Stimulated activated CD8-positive, alpha-beta memory T cell treated with anti-CD3 and anti-CD28 coated beads, Interleukin-2, amount 100 ng/mL, for 48 hours (primary cell): Measurements from ENCODE around the gene CCDC191.

ENCODE experiments used
- DNase-seq, 2 donors: peaks; one replicate each; pipeline ENCODE4 v3.0.0-alpha.2; 2020; ENCODE audit warnings: low read depth in 2 of 2

Gene CCDC191, protein sequence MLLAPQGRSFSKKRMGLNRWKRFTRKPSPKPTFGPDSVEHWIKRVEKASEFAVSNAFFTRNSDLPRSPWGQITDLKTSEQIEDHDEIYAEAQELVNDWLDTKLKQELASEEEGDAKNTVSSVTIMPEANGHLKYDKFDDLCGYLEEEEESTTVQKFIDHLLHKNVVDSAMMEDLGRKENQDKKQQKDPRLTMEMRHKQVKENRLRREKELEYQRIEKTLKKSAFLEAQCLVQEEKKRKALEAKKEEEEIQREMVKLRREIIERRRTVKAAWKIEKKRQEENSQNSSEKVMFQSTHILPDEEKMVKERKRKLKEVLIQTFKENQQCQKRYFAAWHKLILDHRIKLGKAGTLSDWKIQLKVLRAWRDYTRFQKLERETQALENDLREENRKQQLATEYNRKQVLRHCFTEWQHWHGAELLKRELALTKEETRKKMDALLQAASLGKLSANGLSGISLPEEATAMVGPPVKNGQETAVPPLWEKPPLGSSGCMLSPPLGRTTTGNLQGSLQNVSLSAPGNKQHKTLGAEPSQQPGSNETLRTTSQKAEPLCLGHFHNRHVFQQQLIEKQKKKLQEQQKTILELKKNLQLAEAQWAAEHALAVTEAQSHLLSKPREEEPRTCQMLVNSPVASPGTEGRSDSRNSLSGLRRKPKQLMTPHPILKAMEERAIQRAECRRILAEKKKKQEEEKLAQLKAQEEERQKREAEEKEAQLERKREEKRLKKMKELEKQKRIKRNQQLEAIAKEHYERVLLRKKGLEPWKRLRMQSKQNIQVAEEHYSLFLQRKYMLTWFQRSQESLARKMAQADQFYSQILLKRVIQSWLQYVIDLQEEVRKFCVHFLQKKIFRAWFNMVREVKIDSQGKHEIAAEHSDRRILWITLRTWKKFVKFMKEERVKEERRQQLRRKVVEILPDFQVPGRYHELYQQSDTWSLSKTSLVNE

DNA sequence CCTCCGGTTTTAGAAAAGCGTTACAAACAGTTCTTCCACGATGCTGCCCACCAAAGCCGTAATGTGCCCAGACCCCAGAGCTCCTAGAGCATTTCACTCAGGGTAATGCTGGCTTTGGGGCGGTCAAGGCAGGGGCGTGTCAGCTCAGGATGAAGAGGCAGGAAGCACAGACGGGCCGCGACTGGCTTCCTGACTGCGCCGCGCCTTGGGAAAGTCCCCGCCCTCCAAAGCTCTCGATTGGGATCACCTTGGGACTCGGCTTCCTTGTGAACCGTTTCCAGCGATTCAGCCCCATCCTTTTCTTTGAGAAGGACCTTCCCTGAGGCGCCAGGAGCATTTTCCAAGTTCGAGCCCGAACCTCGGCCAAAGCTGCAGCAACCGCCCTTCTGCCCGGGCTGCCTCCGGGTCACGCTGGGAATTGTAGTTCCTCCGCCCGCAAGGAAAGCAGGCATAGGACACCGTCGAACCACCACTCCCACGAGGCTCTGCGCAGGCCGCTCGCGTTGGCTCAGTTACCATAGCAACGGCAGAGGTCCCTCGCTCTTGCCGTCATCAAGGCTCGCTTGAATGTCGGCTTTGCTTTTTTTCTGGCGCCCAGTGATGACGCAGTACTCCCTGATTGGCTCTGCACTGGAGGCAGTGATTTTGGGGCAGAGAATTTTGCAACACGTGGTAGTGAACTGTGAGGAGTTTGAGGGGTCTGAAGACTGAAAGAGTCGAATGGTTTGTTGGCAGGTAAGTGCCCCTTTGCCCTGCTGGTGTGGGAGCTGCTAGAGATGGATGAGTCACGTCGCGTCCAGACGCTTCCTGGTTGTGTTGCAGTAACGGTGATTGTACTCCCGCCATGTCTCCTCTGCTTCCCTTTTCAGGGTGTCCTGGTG is at the start of gene CCDC191, which contains the start of gene QTRT2:
Gene CCDC191 (minus strand): TSS at position 397 of the 881 bp plus-strand sequence. CDS start 60 bp downstream, at position 337.
Gene QTRT2 (plus strand): TSS at position 608 of the 881 bp plus-strand sequence. CDS start 8,521 bp downstream, outside the sequence.
- DNase-seq = peak; percentile 91 to 97

DNA sequence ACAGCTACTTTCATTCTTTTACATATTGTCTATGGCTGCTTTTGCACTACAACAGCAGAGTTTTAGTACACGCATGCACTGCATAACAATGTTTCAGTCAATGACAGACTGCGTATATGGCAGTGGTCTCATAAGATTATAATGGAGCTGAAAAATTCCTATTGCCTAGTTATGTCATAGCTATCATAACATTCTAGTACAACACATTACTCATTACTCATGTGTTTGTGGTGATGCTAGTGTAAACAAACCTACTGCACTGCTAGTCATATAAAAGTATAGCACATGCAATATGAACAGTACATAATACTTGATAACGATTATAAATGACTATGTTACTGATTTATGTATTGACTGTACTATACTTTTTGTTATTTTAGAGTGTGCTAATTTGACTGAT is 48.1 kb upstream of the CCDC191 start:
- no peak for DNase-seq

DNA sequence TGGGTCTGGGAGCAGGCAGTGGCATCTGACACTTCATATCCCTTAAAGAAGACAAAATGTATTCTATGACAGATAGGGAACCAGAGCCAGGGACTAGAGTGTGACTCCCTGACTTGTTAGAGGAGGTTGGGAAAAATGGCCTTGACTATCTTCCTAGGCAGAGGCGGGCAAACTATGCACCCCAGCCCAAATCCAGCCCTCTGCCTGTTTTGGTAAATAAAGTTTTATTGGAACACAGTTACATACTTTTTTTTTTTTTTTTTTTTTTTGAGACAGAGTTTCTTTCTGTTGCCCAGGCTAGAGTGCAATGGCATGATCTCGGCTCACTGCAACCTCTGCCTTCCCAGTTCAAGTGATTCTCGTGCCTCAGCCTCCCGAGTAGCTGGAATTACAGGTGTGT is 47.5 kb upstream of the CCDC191 start:
- no peak for DNase-seq

DNA sequence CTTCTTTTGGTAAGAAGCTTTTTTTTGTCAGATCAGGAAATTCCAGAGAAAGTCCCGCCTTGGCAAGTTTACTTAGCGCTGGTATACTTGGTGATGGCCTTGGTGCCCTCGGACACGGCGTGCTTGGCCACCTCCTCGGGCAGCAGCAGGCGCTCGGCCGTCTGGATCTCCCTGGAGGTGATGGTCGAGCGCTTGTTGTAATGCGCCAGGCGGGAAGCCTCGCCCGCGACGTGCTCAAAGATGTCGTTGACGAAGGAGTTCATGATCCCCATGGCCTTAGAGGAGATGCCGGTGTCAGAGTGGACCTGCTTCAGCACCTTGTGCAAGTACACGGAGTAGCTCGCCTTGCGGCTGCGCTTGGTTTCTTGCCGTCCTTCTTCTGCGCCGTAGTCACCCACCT is 46.9 kb upstream of the CCDC191 start:
- no peak for DNase-seq

DNA sequence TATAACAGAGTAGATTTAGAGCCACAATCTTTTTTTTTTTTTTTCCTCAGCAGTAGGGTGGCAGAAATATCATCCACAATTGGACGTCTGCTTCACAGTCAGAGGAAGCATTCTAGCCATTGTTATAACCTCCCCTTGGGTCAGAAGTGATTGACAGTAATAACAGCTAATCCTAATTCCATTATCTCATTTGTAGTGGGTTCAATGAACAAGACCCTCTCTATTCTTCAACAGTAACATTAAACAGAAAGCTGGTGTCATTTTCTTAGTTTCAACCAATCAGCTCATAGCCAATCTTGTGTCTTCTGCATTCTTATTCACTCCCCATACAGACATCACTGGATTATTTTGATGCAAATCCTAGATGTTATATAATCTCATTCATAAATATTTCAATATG is 44.8 kb upstream of the CCDC191 start:
- no peak for DNase-seq

DNA sequence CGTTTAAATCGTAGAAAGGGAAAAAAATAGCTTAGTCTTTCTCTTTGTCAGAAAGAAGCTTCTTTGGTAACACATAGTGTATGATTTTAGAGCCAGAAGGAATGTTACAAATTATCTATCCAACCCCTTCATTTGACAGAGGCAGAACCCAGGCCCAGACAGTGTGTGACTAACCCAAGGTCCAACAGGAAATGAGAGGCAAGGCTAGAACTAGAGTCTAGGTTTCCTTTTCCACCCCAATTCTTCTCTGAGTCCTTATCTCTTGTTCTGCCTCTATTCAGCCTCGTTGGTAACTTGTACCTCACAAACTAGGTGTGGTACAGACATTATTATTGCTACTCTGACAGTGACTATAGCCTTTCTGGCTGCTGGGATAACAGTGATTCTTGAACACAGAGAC is 39.5 kb upstream of the CCDC191 start:
- no peak for DNase-seq

DNA sequence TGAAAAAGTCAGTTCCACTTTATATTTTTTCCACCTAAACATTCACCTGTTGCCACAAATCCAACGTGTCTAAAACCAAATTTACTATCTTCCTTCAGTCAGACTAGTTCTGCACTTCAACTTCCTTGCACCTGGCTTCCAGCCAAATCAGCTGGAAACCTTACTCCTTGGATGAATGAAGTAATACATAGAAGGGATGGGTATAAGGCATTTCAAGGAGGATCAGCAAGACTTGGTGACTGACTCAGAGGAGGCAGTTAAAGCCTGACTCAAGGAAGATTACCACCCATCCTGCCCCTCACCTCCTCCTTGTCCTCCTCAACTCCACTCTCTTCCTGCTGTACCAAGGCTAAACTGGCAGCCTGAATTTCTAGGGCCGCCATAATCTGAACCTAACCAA is 37.3 kb upstream of the CCDC191 start:
- DNase-seq = no peak

DNA sequence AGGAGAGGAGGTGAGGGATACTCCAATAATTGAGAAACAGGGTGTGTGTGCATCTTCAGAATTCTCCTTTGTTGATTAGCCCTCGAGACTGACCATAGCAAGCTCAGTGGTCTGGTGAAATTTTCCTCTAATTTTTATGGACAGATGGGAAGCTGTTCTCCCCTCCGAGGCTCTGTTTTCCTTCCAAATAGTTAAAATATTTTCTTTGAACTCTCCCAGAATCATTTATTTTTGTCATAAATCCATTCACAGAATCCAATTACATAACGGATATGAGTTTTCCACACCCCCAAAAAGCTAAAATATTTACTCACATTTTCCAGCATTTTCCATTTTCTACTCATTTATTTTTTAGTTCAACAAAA is 36.7 kb upstream of the CCDC191 start:
- DNase-seq = no peak

DNA sequence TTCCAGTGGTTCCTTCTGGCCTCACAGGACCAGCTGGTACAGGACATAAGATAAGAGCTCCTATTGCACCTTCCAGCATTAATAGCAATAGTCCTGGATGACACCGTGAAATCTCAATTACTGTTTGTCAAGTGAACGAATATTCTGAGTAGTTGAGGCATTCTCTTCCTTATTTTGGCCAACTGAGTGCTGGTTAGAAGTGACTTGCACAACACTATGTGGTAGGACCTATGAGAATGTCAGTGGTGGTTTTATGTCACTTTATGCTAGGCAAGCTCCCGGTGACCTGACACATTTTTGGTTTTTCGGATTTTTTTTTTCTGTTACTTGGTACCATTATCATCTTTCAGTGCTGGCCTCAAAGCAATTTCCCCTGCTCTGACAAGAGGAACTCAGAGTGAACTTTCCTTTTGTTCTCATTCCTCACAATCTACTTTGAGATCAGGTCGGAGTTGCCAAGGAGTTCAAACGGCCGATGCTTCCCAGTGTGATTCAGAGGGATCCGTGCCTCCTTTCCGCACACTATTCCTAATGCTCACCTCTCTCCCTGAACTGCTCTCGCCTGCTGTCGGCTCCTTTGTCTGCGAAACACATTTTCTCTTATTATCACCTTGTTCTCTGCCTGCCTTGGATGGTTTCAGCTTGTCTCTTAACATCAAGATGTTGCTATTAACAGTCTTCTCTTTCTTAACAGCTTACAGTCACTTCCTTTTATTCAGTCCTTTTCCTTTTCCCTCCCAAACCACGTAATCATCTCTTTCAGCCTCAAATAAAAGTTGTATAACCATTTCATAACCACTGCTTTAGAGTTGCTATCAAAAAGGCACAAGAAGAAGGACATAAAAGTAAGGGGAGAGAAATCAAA is 36.1 kb upstream of the CCDC191 start:
- no peak for DNase-seq

DNA sequence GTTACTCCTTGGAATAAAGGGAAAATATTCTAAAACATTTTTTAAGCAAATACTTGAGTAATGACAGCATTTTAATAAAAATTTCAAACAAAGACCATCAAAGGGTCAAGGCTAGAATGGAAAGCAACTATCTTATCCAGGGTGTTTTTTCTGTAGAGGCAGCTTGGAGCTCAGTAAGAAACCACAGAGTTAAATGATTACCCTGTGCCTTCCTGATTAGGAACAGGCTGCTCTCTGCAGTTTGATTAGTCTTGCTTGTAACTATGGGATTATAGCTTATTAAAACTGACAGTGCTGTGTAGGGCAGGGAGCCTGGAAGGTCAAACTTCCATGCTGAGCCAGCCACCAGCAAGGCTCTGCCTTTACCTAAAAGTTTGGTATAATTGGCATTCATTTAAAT is 33.3 kb upstream of the CCDC191 start:
- DNase-seq = no peak

DNA sequence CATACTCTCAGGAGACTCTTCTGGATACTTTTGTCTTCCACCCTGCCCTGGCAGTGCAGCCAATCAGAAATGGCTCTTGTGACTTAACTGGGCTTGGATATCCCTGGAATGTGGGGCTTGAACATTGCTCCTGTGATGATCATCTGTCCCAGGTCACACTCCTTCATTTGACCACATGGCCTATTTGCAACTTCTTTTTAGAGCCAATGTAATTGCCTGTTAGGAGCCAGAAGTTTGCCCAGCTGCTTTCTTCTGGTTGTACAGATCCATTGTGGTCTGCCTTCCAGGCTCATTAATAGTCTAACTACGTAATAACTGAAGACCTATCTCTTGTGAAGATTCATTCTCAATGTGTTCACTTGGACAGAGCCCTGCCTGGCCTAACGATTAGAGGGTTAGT is 30.0 kb upstream of the CCDC191 start:
- no peak for DNase-seq

DNA sequence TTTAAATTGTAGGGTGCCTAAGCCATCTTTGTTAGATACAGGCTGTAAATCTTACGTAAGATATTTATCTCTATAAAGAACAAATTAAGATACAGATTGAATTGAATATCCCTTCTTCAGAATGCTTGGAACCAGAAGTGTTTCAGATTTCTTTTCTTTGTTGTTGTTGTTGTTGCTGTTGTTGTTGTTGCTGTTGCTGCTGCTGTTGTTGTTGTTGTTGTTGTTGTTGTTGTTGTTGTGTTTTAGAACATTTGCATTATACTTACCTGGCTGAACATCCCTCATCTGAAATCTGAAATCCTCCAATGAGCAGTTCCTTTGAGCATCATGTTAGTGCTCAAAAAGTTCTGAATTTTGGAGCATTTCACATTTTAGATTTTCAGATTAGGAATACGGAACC is 26.8 kb upstream of the CCDC191 start:
- no peak for DNase-seq

DNA sequence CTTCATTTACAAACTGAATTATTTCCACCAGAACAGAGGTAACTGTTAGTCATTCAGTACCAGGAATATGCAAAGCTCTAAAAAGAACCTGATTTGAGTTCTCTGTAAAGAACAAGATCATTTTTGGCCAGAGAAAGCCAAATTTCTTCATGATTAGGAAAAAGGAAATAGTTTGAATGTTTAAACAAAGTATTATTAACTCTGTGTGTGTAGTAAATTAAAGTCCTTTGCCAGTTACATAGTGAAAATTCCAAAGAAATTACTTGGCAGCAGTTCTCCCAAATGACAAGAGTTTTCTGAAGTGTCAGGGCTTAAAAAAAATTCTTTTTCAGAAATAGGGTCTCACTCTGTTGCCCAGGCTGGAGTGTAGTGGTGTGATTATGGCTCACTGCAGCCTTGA is 24.7 kb upstream of the CCDC191 start:
- no peak for DNase-seq

DNA sequence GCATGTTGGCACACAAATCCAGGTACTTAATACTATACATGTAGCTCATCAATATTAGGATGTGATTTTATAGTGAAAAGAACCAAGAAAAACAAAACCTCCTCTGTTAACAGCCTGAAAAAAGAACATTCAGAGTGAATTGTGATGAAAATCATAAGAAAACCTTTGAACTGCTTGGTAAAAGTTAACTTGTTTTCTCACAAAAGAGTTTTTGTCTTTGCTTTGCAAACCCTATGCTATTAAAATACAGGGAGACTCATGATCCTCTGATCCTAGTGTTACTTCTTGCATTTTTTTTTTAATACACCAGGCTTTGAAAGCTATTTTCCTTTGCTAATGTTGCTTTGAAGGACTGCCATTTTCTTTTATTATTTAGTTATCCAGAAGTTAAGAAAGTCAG is 23.9 kb upstream of the CCDC191 start:
- DNase-seq = no peak

DNA sequence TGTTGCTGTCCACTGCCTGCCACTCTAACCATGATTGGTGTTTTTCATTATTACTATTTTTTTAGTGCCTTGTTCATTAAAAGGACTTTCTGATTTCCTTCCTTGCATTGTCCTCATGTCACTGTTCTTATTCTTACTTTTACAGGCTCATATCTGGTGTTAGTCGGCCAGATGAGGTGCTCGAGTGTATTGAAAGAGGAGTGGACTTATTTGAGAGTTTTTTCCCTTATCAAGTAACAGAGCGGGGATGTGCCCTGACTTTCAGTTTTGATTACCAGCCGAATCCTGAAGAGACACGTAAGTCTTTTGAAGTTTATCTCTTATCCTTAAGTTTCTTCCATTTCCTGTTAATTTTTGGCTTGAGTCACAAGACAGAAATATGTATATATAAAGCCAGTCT is 23.4 kb upstream of the CCDC191 start:
- DNase-seq = no peak

DNA sequence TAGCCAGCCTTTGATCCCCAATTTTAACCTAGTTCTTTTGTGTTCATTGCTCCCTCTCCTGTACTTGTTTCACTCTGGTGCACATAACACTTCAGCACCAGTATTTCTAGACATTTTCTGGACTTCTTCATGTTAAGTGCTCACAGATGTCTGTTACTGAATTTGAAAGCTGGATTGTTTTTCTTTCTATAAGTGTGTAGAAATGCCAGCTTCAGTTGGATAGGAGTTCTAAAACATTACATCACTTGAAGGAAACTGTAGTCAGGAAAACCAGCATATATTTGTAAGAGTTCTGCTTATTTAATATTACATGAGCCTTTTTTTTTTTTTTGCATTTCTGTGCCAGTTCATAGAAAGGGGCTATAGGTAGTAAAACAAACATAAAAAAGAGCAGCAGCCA is 21.8 kb upstream of the CCDC191 start:
- DNase-seq = no peak

DNA sequence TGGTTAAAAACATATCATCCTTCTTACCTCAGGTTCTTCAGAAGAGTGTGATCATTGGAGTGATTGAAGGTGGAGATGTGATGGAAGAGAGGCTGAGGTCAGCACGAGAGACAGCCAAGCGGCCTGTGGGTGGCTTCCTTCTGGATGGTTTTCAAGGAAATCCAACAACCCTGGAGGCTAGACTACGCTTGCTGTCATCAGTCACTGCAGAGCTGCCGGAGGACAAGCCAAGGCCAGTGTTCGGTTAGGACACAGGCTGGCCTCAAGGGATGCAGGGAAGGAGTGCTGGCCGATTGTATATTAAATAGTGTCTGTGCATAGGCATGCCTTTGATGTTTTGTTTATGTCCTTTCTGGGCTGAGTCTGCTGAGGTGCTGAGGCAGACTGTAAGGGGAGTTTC is 20.4 kb upstream of the CCDC191 start:
- DNase-seq = no peak

DNA sequence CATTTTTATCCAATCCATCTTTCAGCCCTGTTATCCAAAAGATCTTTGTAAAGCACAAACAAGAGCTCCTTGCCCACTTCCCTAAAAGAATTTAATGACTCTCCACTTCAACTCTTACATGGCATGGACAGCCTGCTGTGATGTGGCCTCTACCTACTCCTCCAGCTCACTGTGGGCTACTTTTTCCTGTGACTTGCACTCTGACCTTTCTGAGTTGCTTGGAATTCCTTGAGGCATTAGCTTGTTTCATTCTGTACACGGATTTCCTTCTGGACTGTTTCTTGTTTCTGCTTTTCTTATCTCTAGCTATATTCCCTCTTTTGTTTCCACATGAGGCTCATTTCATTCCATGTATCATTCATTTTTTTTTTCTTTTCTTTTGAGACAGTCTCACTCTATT is 15.5 kb upstream of the CCDC191 start:
- no peak for DNase-seq

DNA sequence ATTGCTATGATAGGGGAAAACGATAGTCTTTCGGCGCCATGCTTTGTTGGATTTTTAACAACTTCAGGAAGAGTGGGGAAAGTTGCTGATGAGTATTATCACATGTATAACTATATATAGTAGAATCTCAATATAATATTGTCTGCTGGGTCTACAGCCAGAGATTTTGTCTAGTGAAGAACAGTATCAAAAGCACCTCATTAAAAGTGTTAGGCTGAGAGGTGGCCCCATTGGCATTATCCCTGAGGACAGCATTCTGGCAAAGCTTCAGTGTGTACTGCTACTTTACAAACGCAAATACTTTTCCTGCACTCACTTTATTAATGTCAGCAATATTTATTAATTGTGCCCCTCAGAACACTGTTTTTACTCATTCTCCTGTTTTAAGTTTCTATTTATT is 12.0 kb upstream of the CCDC191 start:
- no peak for DNase-seq

DNA sequence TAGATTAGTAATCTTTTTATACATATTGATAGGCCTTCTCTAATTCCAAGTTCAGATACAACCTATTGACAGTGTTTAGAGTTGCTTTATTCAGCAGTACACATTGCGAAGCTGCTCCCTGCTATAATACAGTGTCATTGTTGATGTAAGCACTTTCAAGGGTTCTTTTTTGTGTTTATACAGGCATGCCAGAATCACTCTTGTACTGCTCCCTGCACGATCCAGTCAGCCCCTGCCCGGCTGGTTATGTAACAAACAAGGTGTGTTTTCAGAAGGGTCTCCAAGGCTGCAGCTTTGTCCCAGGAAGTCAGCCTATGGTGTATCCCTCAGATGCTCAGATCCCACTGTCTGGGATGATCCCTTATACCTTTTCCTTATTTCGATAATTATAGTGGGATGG is 11.5 kb upstream of the CCDC191 start:
- no peak for DNase-seq
